Omental fat pad (tissue), 4 donors: ENCODE data around the gene GAS2L1. TPM values are rescaled to one million over a fixed set of nuclear protein-coding genes. Genes with fewer than 3 reads are reported as not detected.

Source experiments
- ATAC-seq: fragments of 150-250 bp; one replicate; pipeline ENCODE4 v1.9.1; 2016; ENCODE audit warnings: mild to moderate bottlenecking, moderate library complexity; ENCODE audit not compliant: low FRiP score
- DNase-seq: peaks from one replicate; pipeline ENCODE4 v3.0.0-alpha.2; 2019; ENCODE audit warnings: low spot score
- CTCF ChIP-seq, 3 donors: fragments of 450-650 bp; IDR thresholded peaks; one replicate each; pipeline ENCODE4 v1.5.1; 2016 to 2017; ENCODE audit warnings: antibody characterized with exemption in 3 of 3, mild to moderate bottlenecking in 3 of 3, moderate library complexity in 2 of 3
- total RNA-seq, 4 donors: library from RNA; depleted of rRNA; stranded (reverse); fragments of >200 nt; gene quantifications; one replicate each; pipeline ENCODE4 v1.1.0, GENCODE V29; 2016

Gene GAS2L1
- total RNA-seq, 4 donors from 2014 or later = 13.4 to 29.0 (median 22.7) TPM

- no peak for ATAC-seq
- TF ChIP-seq CTCF (IDR thresholded peaks at IDR 0.05) = no peak
- no peak for DNase-seq
These were observed 14.1 kb downstream of the GAS2L1 start for GRCh38 chr22:29320546-29320945.

DNA sequence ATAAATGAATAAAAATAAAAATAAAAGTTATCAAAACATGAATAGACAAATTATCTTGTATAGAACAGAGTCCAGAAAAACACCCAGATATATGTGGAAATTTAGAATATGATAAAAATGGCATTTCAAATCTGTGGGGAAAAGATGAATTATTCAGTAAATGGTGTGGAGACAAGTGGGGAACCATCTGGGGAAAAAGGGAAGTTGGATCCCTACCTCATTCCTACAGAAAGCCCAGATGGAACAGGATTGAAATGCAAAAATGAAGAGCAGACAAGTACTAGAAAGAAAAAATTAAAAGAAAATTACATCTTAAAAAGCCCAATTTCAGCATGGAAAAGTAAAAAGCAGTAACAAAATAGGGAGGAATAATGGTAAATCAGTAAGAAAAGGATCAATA is 17.2 kb downstream of the GAS2L1 start:
- DNase-seq (no peak), ATAC-seq (no peak)
- no peak for TF ChIP-seq CTCF (IDR thresholded peaks at IDR 0.05)

DNA sequence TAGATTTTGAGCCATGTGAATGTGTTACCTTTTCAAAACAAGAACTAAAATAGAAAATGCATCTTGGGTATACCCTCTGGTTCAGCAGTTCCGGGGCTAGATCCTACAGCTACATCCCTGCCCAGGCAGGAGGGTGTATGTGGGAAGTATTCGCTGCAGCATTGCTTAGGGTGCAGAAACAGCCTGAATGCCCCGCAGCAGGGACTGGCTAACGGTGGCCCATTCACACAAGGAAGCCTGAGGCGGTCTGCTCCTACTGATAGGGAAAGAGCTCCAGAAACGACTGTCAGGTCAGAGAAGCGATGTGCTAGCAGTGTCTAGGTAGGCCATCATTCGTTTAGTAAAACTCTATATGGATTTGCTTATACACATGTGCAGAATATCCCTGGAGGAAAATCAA is 18.9 kb downstream of the GAS2L1 start:
- TF ChIP-seq CTCF (IDR thresholded peaks at IDR 0.05) = no peak
- ATAC-seq = no peak
- DNase-seq = no peak

DNA sequence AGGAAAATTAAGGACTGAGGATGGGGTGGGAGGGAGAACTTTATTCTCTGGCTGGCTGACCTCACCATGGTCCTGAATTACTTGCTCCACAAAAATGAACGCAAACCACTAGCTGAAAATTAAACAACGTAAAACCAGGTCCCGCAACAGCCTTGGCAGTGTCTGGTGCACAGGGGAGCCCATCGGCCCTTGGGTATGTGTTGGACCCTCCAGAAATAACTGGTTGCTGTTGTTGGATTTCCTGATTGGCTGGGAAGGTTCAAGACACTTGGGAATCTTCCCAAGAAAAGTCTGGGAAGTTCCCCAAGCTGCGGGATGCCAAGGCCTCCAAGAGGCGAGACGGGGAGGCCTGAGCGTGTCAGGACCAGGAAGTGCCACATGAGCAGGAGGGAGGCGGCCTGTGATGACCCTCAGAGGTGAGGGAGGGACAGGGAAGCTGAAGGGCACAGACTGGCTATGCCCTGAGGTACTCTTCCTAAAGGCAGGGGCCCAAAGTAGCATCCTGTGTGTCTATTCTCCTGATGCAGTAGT is 19.4 kb downstream of the GAS2L1 start:
- no peak for TF ChIP-seq CTCF (IDR thresholded peaks at IDR 0.05)
- DNase-seq (no peak), ATAC-seq (no peak)

DNA sequence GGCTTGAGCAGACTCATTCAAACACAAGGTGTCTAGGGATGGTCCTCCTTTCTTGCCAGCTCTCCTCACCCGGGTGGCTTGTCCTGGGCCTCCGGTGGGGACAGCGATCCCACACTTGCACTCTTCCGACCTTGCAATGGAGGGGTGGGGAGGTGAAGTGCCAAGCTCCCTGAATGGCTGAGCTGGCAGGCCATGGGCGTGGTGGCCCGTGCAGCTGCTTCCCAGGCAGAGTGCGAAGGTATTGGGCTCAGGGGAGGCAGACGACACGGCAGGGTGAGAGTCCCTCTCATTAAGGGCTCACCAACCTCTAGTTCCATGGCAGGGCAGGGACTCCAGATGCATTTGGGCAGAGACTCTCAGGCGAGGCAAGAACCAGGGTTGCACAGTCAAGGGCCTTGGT is 20.0 kb downstream of the GAS2L1 start:
- ATAC-seq (no peak), DNase-seq (no peak)
- no peak for TF ChIP-seq CTCF (IDR thresholded peaks at IDR 0.05)

- no peak for TF ChIP-seq CTCF (IDR thresholded peaks at IDR 0.05)
- DNase-seq = no peak
- no peak for ATAC-seq
These were observed 20.8 kb downstream of the GAS2L1 start for GRCh38 chr22:29327089-29327764.

- TF ChIP-seq CTCF (IDR thresholded peaks at IDR 0.05) = no peak
- DNase-seq (no peak), ATAC-seq (no peak)
These were observed 21.6 kb downstream of the GAS2L1 start for GRCh38 chr22:29328055-29328454.
